GM12801 (cell line): ENCODE results near the gene NEBL.

Source experiments
- TF ChIP-seq, protein P1 (sequence below): IDR thresholded peaks from one replicate; pipeline ENCODE4 v1.5.1; 2011; ENCODE audit warnings: control low read depth; ENCODE audit not compliant: insufficient read length; ENCODE audit errors: extremely low read depth

Gene NEBL

DNA sequence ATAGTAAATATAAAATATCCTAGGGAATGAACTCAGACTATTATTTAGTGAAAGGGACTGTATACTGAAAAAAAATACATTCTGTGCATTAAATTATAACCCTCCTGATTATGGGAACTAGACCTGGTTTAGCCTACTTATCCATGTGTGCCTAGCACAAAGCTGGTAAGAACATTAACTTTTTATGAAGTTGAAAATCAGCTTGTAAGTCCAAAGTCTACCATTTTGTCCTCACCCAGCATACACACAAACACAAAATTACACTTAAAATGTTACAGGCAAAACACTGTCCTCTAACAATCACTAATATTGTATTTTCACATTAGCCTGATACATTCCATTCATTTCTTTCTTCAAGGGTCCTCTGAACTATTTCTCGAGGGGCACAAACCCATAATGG, 19.9 kb upstream of the NEBL start:
- TF ChIP-seq, protein P1, sequence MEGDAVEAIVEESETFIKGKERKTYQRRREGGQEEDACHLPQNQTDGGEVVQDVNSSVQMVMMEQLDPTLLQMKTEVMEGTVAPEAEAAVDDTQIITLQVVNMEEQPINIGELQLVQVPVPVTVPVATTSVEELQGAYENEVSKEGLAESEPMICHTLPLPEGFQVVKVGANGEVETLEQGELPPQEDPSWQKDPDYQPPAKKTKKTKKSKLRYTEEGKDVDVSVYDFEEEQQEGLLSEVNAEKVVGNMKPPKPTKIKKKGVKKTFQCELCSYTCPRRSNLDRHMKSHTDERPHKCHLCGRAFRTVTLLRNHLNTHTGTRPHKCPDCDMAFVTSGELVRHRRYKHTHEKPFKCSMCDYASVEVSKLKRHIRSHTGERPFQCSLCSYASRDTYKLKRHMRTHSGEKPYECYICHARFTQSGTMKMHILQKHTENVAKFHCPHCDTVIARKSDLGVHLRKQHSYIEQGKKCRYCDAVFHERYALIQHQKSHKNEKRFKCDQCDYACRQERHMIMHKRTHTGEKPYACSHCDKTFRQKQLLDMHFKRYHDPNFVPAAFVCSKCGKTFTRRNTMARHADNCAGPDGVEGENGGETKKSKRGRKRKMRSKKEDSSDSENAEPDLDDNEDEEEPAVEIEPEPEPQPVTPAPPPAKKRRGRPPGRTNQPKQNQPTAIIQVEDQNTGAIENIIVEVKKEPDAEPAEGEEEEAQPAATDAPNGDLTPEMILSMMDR = no peak

GRCh38 chr10:20912969-20913368, 15.9 kb upstream of the NEBL start:
- TF ChIP-seq, protein P1 = no peak

- TF ChIP-seq, protein P1 = no peak
Measured at GRCh38 chr10:20911626-20912025, 14.5 kb upstream of the NEBL start.

- TF ChIP-seq, protein P1 = no peak
Measured at GRCh38 chr10:20909801-20910200, 12.7 kb upstream of the NEBL start.

GRCh38 chr10:20908391-20908790, 11.3 kb upstream of the NEBL start:
- TF ChIP-seq, protein P1 = no peak

DNA sequence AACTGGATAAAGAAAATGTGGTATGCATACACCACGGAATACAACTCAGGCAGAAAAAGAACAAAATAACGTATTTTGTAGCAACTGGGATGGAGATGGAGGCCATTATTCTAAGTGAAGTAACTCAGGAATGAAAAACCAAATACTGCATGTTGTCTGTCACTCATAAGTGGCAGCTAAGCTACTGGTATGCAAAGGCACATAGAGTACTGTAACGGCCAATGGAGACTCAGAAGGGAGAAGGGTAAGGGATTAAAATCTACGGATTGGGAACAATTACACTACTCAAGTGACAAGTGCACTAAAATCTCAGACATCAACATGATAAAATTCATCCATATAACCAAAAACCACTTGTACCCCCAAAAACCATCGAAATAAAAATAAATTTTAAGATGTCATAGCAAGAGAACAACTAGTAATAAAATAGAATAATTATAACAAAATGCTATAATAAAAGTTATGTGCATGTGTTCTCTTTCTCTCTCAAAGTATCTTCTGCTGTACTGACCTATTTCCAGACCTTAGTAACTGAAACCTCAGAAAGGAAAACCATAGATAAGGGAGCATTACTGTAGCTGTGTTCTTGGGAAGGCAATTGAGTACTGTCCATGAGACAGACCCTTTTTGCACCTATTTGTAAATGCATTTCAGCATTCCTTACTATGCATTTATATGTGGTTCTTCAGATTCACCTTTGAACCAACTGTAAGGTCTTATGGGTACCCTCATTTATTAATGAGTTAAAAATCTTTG, 6.7 kb upstream of the NEBL start:
- TF ChIP-seq, protein P1 = no peak

DNA sequence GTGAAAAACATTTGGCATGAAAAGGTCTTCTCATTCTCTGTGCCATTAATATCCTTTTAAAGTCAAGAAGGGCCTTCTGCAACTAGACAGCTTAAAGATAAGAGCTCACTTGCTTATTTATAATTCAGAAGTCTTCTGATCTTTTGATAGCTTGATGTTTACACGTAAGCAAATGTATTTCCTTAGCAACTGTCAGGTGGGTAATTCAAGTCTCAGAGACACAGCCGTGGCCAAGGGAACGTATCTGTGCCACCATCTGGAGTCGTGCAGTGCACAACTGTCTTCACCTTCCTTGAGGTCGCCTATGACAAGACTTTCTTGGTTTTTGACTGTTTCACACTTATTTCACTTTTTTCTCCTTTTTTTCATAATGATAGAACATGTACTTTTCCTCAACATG, 4.0 kb upstream of the NEBL start:
- TF ChIP-seq, protein P1 = no peak
